ENCODE measurements around the gene PFN3.

The PFN3 gene

DNA sequence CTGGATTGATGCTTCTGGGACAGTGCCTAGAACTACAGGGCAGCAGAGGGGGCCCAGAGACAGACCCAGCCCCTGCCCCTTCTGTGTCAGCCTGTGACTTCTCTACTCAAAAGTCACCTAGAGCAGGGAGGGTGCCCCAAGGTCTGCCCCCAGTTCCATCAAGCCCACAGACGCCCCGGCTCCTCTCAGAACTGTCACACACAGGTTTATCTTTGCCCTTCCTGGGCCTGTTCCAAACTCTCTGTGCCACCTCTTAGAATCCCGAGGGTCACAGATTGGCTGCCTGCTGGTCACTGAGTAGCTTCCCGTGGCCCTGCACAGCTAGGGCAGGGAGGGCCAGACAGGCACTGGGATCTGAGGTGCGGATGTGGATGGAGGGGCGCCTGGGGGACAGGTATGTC is 41.0 kb downstream of the PFN3 start:
- DNase-seq: no peak

DNA sequence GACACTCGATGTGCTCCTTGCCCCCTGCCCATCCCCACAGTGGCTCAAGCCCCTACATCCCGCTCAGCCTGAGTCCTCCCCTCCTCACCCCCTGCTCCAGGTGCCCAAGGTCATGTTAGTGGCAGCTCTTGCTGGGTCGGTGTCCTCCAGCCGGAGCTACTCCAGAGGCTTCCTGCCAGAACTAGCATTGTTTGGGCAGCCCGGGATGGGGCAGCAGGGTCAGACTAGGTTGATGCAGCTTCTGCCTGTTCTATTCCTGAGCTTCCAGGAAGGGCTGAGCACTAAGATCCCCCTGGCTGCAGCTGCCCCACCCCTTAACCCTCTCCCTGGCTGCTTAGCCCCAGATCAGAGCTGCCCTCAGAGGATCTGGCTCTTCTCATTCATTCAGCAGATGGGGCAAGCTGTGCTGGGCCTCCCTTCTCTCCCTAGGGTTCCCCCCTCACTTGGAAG is 42.1 kb downstream of the PFN3 start:
- DNase-seq: no peak

DNA sequence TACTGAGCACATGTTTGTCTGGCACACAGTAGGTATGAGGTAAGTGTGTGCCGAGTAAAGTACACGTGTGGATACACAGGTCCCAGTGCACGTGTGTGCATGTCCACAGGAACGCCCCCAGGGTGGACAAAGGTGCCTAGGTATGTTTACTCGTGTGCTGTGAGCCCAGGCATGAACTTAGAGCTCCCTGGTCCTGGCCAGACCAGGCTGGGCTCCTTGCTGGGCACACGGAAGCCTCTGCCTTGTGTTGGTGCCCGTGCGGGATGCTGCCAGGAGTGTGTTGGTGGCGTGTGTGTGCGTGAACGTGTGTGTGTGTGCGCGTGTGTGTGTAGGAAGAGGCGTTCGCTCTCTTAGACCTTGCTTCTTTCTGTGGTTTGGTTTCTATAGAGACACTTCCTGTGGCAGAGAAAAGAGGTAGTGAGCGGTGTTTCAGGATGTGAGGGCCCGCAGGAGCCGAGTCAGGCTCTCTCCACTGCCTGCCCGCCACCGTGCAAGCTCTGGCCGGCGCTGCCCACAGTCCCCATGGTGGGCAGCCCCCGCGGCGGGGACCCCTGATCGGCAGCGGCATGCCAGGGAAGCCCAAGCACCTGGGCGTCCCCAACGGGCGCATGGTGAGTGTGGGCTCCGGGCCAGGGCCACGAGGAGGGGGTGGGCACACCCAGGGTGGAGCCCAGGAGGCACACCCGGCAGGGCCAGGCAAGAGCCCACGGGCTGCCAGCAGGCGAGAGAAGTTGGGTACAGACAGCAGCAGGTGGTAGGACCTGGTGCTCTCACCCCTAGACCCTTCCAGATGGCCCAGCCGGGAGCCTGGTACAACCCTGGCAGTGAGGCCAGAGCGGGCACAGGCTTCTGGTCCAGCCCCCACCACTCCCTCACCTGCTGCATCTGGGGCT is 42.8 kb downstream of the PFN3 start, which contains the start of gene RGS14:
TSS of gene RGS14 (plus strand) at position 466 of the 893 bp plus-strand sequence. CDS start at position 567, 101 bp downstream.
- DNase-seq: peak; percentile 22 to 89 (median 61)

DNA sequence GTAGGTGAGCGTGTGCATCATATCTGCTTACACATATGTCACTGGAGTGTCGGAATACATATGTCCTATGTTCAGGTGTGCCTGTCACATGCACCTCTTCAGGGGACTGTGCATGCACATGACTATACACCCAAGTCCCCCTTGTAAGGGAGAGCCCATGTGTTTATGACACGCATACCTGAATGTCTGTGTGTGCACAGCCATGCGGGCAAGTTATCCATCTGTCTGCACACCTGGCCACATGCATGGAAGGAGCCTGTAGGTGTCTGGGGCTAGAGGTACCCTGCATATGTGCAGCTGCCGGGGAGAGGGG is 43.4 kb downstream of the PFN3 start:
- DNase-seq: no peak

DNA sequence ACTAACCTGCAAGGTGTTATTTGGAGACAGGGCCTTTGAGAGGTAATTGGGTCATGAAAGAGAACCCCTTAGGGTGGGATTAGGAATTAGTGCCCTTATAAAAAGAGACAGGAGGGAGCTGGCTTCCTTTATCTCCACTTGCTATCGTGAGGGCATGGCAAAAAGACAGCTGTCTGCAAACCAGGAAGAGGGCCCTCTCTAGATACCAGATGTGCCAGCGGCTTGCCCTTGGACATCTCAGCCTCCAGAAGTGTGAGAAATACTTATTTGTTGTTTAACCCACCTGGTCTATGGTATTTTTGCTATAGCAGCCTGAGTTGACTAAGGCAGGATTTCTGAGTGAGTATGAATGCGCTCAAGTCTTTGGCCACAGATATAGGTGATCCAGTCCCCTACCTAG is 43.7 kb downstream of the PFN3 start:
- DNase-seq: no peak

DNA sequence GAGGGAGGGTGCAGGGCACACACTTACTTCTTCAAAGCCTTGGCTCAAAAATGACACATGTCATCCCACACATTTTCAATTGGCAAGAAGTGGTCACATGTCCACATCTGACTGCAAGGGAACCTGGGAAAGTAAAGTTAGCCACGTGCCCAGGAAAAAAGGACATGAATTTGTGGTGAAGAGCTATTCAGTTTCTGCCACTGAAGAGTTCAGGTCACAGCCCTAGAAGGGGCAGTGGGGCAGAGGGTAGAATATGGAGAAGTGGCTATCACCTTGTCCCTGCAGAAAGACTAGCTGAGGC is 44.6 kb downstream of the PFN3 start:
- no peak for DNase-seq

DNA sequence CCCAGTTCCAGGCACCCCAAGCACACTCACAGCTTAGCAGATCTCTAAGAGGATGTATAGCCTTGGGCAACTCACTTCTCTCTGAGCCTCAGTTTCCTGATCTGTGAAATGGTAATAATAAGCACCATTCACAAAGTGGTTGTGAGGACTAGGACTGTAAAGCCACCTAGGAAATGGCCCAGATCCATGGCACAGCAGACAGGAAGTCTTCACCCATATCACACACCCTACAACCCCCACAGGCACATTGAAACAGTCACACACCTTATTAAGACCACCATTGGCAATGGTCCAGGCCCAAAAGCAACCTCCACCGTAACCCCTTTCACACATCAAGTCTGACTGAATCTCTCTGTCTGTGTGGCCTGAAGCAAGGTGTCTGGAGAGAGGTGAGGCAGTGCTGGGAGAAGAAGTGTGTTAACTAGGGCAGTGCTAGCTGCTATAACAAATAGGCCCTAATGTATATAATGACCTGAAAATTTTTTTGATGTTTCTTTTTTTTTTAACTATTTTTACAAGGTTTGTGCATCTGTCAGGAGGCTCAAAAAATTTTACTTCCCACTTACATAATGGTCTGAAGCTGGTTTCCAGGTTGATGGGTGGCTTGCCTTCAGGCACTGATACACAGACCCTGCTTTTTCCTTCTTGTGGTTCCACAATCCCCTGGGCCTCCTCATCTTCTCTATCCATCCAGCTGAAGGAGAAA is 45.1 kb downstream of the PFN3 start:
- DNase-seq: no peak

DNA sequence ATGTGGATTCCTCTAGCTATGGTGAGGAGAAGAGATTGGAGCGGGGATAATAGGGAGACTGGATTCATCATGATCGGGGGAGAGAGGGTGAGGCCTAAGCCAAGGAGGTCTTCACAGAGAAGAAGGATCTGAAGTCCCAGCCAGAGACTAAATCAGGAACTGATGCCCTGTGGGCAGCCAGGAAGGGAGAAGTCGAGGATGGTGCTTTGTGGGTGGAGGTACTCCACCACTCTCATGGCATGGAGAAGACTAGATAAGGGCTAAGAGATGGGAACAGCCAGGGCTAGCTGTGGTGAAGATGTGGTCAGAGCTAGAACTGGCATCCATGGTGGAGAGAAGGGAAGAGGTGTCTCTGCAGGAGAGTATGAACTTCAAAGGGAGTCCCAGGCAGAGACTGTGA is 45.8 kb downstream of the PFN3 start:
- DNase-seq: no peak

DNA sequence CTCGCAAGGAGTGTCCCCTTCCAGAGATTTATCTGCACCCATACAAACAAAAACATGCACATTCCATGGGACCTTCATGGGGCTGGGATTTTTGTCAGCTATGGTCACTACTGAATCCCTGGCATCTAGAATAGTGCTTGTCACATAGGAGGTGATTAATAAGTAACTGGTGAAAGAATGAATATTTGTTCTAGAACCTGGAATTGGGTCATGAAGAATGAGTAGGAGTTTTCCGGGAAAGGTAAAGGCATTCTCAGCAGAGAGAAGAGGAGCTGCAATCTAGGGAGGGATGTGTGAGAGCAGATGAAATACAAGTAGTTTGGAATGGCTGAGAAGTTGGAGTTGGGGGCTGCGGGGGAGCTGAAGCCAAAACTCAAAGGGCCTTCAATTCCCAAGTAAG is 46.2 kb downstream of the PFN3 start:
- DNase-seq: no peak

DNA sequence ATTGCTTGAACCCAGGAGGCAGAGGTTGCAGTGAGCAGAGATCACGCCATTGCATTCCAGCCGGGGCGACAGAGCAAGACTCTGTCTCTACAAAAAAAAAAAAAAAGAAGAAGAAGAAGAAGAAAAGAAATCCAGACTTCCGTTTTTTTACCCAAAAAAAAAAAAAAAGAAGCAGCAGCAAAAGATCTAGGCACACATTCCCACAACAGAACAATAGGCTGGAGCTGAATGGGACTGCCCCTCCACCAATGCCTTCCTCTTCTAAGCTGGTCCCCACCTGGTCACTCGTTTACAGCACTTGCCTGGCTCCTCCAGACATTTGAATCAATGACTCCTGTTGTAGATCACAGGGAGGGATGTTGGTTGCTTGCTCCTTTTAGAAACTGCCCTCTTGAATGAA is 47.4 kb downstream of the PFN3 start:
- no peak for DNase-seq

DNA sequence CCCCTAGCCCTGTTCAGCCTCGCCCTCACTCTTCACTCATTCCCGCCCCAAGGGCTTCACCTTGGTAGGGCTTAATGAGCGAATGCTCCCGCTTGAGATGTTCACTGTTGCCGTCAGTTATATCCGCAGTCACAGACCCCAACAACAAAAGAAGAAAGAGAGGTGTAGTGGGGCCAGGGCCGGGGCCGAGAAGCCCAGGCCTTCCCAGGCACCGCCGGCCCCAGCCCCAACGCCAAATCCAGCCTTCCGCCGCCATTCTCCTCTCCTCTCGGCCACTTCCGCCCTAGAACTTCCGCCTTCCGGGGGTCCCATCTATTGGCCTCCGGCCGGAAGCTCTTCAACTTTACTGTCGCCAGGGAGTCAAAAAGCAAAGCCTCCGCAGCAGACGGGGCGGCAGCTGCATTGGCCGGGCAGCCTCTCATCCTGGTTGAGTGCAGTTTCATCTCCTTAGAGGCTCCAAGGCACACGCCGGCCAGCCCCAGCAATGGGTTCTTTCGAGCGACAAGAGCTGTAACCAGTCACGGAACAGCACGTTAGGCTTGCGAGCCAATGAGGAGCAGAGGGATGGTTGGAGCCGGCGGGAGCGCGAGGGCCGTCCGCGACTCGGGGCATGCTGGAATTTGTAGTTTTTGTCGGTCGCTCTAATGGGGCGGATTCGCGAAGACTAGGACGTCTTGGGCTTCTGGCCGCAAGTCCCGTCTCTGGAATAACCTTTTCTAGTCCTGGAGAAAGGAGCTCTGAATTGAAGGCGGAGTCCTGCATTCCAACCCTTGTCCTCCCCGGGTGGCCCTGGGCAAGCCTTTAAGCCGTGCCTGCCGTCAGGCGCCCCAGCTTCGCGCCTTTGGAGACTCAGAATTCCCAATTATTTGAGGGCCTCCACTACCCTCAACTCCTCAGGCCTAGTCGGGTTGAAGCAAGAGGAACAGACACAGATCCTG is 48.8 kb downstream of the PFN3 start, which contains the start of gene LMAN2:
TSS of gene LMAN2 (minus strand) at position 277 of the 938 bp plus-strand sequence. CDS start at position 256, 21 bp downstream.
- peak; percentile 78 to 96 (median 86) for DNase-seq

DNA sequence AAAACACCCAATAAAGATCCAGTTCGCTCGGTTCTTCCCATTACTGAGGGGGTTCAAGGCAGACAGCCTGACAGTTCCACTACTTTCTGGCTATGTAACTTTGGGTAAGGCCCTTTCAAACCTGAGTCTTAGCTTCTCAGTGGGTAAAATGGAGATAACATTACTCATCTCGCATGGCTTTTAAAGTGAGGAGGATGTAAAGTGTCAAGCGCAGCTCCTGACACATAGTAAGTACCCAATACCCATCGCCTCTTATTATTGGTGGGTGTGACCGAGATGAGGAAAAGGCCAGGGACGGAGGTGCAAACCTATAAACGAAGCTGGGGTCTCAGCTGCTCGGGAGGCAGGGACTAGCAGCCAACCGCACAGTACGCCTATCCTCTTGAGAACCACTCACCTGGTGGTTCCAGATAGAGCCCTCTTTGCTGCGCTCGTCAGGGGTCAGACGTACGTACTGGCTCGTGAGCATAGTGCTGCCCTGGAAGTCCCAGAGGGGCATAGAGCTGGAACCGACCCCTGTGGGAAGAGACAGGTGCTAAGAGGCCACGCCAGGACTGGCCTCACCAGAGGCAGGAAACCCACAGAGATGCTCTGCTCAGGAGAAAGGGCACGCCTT is 49.6 kb downstream of the PFN3 start:
- no peak for DNase-seq

Measured in T-helper 1 cell (primary cell).